OCI-LY3 (cell line): ENCODE measurements around the gene NDRG3.

Source experiments
- EZH2phosphoT487 ChIP-seq: fragments of 200-600 bp; shearing (Covaris generic); IDR thresholded peaks from 2 replicates; pipeline ENCODE4 v1.6.1; 2018; ENCODE audit warnings: antibody characterized with exemption, mixed run types, low read depth
- TF ChIP-seq, protein P1 (sequence below): fragments of 200-600, 300-600 bp; sonication (generic); IDR thresholded peaks from 2 replicates; pipeline ENCODE4 v1.5.1; 2014; ENCODE audit warnings: antibody characterized with exemption, low read length, low read depth

- TF ChIP-seq, protein P1, sequence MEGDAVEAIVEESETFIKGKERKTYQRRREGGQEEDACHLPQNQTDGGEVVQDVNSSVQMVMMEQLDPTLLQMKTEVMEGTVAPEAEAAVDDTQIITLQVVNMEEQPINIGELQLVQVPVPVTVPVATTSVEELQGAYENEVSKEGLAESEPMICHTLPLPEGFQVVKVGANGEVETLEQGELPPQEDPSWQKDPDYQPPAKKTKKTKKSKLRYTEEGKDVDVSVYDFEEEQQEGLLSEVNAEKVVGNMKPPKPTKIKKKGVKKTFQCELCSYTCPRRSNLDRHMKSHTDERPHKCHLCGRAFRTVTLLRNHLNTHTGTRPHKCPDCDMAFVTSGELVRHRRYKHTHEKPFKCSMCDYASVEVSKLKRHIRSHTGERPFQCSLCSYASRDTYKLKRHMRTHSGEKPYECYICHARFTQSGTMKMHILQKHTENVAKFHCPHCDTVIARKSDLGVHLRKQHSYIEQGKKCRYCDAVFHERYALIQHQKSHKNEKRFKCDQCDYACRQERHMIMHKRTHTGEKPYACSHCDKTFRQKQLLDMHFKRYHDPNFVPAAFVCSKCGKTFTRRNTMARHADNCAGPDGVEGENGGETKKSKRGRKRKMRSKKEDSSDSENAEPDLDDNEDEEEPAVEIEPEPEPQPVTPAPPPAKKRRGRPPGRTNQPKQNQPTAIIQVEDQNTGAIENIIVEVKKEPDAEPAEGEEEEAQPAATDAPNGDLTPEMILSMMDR, result no peak
- TF ChIP-seq EZH2phosphoT487, result no peak
Observed at GRCh38 chr20:36677422-36677771, 68.5 kb downstream of the NDRG3 start.
